GM21381 (cell line): ENCODE results near the gene FOXO3B.
"Not testable (repeated sequence)": the region's sequence is repeated elsewhere in the genome, so short reads cannot be mapped to it uniquely, and the experiment has no call there.

Experiments used
- ATAC-seq: cut with Tn5 transposase; IDR thresholded peaks from one replicate; pipeline ENCODE4 v1.9.1; 2021; ENCODE audit warnings: mild to moderate bottlenecking, moderate library complexity; ENCODE audit not compliant: unreplicated experiment

FOXO3B gene

DNA sequence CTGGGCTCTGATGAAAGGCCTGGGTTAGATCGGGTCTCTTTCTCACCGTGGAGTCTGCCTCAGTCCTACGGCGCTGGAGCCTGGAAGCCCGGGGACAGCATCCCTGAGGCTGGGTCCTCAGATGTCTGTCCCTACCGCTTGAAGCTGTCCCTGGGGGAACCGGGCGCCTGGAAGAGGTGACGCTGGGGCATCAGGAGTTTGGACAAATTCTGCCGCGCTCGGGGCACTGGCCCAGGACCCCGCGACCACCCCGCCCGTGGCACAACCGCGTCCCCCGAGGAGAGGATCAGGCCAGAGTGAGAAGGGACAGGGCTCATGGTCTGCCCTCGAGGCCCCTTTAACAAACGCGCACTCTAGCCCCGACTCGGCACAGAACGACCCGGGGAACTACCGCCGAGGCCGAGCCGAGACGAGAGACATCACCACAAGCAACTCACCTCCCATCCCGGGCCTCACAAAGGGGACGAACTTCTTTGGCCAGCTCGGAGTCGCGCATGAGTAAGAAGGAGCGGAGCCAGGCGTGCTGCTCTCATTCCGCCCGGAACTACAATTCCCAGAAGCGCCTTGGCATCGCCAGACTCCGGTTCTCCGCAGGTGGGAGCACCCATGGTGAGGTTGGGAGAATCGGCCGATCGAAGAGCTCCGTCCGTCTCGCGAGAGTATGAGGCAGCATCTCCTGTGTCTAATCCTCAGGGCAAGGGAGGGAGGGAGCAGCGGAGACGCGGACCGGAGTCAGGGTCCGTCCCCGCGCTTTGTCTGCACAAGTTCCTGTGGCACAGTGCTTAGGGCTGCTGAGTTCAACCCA, at the start of gene FOXO3B:
Gene FOXO3B (minus strand): TSS at position 548 of the 805 bp plus-strand sequence. CDS start 663 bp downstream, outside the sequence.
- ATAC-seq = peak; percentile 94

DNA sequence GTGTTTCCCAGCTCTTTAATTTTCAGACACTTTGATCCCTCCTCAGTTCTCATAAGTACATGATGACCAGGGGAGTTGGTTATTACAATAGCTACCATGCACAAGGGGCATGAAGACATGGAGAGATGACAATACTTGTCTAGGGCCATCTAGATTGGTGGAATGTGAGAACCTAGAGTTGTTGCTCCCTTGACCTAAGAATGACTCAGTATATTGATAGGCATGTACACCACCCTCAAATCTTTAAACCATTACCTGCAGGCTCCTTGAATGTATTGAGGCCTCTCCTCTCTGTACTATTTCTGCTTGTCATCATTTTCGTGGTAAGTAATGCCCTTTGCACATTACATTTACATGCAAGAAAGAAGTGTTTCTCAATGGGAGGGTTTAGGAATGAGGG, 41.4 kb upstream of the FOXO3B start:
- ATAC-seq = not testable (repeated sequence)

DNA sequence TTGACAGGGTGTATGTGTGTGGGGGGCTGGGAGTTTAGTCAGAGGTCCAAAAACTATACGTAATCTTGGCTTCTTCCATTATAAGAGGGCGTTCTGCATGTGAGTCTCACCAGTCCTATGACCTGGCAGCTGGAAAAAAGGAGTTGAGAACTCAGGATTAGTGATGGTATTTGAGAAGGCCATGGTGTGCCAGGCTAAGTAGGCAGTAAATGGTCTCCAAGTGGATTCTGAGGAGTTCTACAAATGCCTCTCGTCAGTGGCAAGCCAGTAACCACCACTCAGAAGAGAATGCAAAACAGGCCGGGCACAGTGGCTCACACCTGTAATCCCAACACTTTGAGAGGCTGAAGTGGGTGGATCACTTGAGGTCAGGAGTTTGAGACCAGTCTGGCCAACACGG, 40.5 kb upstream of the FOXO3B start:
- ATAC-seq = not testable (repeated sequence)

GRCh38 chr17:18721775-18722547, 39.8 kb upstream of the FOXO3B start:
- ATAC-seq = not testable (repeated sequence)

DNA sequence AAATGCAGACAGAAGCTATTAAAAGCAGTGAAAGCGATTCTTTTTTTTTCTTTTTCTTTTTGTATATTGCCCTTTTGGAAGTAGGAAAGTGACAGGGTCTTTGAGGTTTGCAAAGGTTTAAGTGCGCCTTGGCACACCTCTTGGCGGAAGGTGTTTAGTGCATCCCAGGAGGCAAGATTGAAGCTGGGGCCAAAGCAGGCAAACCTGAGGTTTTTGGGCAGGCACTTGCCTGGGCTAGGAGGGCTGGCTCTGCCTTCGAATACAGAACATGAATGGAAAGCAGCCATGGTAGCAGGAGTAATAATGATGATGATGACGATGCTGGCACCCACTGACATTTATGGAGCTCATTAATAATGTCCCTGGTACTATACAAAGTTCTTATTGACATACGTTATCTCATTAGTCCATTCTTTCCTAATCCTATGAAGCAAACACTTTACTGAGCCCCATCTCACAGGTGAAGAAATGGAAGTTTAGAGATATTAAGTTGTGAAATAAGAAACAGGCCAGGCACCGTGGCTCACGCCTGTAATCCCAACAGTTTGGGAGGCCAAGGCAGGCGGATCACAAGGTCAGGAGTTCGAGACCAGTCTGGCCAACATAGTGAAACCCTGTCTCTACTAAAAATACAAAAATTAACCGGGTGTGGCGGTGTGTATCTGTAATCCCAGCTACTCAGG, 37.5 kb upstream of the FOXO3B start:
- not testable (repeated sequence) for ATAC-seq

DNA sequence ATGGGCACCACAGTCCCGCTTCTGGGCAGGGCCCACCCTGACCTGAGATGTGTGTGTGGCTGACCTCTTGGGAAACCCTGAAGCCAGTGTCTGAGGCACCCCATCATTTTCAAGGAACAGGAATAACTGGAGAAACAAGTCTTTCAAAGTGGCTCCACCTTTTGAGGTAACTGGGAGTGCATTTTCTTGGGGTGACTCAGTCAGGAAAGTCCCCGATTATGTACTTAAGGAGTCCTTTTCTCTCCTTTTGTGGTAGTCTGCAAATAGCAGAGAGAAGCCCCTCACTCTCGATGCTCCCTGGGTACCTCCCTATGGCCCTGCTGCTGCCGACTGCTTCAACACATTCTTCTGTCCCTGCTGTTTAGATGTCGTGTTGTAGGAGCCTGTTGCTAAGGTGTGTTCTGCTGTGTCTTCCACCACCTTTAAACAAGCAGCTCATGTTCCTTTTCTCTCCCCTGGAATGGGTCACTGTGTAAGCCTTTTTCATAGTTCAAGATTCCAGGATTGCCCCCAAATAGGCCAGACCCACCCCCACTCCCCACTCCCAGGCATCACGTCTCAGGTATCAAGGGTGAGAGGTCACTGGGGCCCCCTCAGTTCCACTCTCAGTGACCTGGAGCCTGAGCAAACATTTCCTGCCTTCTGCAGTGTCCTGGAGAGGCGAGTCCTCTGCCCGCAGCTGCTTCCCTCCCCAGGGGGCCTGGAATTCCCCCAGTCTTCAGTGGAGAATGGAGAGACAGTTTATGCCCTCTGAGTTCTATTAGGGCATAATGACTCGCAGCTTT, 36.7 kb upstream of the FOXO3B start:
- ATAC-seq = not testable (repeated sequence)

DNA sequence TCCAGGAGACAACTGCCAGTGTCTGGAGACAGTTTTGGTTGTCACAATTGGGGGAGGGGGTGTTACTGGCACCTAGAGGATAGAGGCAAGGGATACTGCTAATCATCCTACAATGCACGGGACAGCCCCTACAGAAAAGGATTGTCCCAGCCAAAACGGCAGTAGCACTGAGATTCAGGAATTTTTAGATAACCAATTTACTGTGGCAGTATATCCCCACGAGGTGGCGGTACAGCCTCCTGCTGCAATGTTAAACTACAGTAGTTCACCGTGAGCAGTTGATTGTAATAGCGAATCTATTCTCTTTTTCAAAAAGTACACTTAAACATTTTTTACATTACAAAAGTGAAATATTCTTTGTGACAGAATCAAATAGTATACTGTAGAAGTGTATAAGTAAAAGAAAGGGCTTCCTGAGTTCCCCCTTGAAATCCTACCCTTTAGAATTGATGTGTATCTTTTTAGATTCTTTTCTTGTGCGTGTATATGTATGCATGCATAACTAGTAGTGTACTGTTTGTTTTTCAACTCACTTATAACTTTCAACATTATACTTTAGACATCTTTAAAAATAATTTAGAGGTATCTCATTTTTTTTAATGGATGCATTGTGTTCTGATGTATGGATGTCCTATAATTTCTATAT, 30.4 kb upstream of the FOXO3B start:
- not testable (repeated sequence) for ATAC-seq

DNA sequence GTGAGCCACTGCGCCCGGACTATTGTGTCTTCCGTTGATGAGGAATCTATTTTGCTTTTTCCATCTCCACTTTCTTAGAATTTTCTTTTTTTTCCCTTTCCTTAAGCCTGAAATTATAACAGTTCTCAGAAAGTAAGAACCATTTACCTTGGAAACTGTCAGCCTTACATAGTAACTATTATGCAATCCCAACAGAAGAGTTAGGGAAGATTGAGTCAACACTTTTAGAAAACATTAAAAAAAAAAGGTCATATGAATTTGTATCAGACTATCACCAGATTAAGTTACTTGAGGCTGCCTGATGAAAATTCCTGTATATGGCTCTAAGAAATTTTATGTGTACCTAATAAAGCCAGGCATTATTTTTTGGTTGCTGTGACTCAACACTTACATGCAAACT, 26.1 kb upstream of the FOXO3B start:
- not testable (repeated sequence) for ATAC-seq

- not testable (repeated sequence) for ATAC-seq
These were observed 23.8 kb upstream of the FOXO3B start for GRCh38 chr17:18705955-18706354.

GRCh38 chr17:18698473-18699103, 16.5 kb upstream of the FOXO3B start:
- not testable (repeated sequence) for ATAC-seq

GRCh38 chr17:18695143-18695542, 13.0 kb upstream of the FOXO3B start:
- ATAC-seq = not testable (repeated sequence)

DNA sequence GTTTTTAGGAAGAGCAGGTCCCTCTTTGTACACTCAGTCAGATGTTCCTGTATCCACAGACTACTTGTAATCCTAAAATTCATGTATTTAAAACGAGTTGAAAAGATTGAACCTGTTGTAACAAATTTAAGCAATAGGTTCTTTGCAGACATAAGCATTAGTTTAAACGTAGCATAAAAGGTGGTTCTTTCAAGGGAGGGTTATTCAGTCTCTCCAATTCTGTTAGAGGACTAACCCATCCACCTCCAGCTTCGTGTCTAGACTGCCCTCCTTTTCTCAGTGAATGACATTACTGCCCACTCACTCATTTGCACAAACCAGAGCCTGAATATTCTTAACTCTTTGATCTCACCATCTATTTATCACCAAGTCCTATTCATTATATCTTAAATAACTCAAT, 554 bp upstream of the FOXO3B start:
- not testable (repeated sequence) for ATAC-seq

GRCh38 chr17:18677381-18677780, 4.7 kb downstream of the FOXO3B start:
- ATAC-seq = not testable (repeated sequence)

GRCh38 chr17:18676928-18677327, 5.2 kb downstream of the FOXO3B start:
- not testable (repeated sequence) for ATAC-seq

- not testable (repeated sequence) for ATAC-seq
These were observed 9.5 kb downstream of the FOXO3B start for GRCh38 chr17:18672395-18673227.

GRCh38 chr17:18668625-18669024, 13.5 kb downstream of the FOXO3B start:
- not testable (repeated sequence) for ATAC-seq

- not testable (repeated sequence) for ATAC-seq
These were observed 14.6 kb downstream of the FOXO3B start for GRCh38 chr17:18667535-18667934.

DNA sequence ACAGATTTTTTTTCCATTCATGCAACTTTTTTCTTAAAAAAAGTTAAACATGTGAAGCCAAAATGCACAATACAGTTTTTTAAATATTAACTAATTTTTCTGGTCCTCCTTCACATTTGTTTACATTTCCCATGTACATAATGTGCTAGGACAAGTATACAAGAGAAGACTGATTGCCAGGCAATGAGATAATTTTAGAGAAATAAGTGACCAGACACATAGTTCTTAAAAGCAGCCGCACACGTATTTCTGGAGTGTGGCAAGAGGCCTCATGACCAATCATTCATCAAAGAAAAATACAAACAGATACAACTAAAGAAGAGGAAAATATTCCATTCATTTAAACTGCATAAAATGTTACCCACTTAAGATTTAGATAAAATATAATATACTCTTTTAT, 15.8 kb downstream of the FOXO3B start:
- not testable (repeated sequence) for ATAC-seq
